Coronary artery (tissue), 2 donors: ENCODE results near the gene EXOC6B.

Experiments used
- DNase-seq: peaks from one replicate; pipeline ENCODE4 v3.0.0-alpha.2; 2017; ENCODE audit warnings: low spot score
- H3K27ac ChIP-seq, 2 donors: fragments of 200-600 bp; sonication (generic); one replicate each; pipeline ENCODE4 v1.5.1; 2016 to 2019
- H3K4me3 ChIP-seq: fragments of 200-600 bp; sonication (generic); 2 replicates; pipeline ENCODE4 v1.5.1; 2016; ENCODE audit warnings: mild to moderate bottlenecking, moderate library complexity
- TF ChIP-seq, protein P1 (sequence below): fragments of 200-600 bp; sonication (generic); IDR thresholded peaks from one replicate; pipeline ENCODE4 v1.5.1; 2019; ENCODE audit warnings: antibody characterized with exemption

EXOC6B gene

DNA sequence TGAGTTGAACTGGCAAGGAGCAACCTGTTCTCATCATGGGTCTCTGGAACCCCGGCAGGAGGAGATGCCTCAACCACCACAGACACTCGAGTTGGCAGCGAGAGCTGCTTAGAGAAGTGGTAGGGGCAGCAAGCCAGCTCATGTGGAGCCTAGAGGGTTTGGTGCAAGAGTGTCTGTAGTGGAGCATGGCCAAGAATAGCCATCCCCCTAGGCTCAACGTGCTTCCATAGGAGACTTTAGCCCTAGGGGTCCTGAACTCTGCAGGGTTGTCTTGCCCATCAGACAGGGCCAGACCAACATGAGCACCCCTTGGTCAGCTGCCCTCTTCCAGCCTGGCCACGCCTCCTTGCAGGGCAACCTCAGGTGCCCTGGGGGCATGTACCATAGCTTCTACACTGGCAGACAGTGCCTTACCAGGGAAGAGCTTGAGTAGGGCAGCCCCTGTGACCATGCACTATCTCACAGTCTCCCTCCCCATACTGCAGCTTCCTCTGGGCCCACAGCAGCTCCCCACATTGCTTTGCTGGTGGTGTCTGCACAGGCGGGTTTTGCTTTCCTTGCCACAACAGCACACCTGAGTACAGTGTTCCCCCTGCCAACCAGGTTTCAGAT lies 187.1 kb downstream of the EXOC6B start:
- TF ChIP-seq, protein P1, sequence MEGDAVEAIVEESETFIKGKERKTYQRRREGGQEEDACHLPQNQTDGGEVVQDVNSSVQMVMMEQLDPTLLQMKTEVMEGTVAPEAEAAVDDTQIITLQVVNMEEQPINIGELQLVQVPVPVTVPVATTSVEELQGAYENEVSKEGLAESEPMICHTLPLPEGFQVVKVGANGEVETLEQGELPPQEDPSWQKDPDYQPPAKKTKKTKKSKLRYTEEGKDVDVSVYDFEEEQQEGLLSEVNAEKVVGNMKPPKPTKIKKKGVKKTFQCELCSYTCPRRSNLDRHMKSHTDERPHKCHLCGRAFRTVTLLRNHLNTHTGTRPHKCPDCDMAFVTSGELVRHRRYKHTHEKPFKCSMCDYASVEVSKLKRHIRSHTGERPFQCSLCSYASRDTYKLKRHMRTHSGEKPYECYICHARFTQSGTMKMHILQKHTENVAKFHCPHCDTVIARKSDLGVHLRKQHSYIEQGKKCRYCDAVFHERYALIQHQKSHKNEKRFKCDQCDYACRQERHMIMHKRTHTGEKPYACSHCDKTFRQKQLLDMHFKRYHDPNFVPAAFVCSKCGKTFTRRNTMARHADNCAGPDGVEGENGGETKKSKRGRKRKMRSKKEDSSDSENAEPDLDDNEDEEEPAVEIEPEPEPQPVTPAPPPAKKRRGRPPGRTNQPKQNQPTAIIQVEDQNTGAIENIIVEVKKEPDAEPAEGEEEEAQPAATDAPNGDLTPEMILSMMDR, result no peak
- no peak overlapping the region for H3K27ac ChIP-seq
- no peak overlapping the region for H3K4me3 ChIP-seq
- no peak for DNase-seq

DNA sequence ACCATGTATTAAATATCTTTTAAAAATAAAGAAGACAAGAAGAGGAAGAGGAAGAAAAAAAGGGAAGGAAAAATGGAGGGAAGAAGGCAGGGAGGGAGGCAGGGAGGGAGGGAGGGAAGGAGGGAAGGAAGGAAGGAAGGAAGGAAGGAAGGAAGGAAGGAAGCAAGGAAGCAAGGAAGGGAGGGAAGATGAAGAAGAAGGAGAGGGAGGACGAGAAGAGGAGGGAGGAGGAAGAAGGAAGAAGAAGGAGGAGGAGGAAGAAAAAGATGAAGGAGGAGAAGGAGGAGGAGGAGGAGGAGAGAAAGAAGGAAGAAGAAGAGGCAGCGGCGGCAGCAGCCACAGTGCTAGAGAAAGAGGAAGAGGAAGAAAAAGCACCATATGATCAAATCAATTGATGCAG lies 189.6 kb downstream of the EXOC6B start:
- Histone ChIP-seq H3K27ac (no peak overlapping the region), H3K4me3 (no peak overlapping the region)
- DNase-seq, result no peak
- TF ChIP-seq, protein P1, result no peak

DNA sequence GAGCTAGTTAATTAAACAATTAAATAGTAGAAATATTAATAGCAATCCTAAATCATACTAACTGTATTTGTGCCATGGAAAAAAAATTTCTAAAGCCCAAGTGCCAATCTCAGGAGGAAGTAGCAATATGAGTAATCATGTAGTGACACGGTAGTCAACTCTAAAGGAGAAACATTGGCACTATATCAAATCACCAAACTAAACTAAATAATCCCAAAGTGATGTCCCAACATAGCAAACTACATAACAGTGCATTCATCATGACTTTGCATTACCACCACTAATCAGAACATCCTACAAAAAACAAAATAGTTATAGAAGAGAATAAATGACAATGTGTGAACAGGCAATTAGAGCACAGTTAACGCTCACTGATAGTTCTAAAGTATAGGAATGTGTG lies 195.1 kb downstream of the EXOC6B start:
- Histone ChIP-seq H3K27ac (no peak overlapping the region), H3K4me3 (no peak overlapping the region)
- no peak for DNase-seq
- TF ChIP-seq, protein P1, result no peak

GRCh38 chr2:72629062-72629461 lies 196.8 kb downstream of the EXOC6B start:
- DNase-seq, result no peak
- no peak overlapping the region for H3K4me3 ChIP-seq
- no peak overlapping the region for H3K27ac ChIP-seq
- TF ChIP-seq, protein P1, result no peak

DNA sequence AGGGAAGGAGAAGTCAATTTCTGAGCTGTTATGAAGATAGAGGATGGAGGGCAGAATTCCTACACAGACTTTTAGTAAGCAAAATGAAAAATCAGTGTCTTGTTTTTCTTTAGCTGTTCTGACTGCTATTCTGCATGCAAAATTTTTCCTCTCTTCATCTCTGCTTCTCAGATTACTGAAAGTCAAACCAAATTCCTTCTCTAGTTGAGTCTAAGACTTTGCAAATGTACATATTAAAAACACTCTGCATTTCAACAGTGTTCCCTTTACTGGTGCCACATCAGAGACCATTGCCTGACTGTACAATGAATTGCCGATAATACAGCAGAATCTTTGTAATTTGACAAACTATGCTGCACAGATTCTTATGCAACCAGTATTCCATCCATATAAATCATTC lies 198.8 kb downstream of the EXOC6B start:
- no peak overlapping the region for H3K4me3 ChIP-seq
- TF ChIP-seq, protein P1, result no peak
- no peak for DNase-seq
- no peak overlapping the region for H3K27ac ChIP-seq

DNA sequence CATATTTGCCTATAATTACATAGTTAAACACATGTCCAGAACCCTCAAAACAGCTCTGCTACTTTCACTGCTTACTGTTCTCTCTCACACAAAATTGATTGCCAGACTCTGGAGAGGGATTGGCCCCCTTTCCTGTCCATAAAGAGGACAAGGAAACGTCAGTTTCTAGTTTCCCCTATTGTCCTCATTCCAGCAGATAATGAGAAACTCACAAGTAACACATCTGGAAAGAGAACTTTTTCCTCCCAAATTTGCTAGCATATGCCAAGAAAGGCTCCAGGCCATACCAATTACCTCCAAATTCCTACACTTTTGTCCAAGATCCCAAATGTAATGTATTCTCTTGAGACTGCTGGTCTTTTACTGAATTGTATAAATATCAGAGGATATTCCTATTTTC lies 200.5 kb downstream of the EXOC6B start:
- no peak overlapping the region for H3K27ac ChIP-seq
- DNase-seq, result no peak
- H3K4me3 ChIP-seq, result no peak overlapping the region
- TF ChIP-seq, protein P1, result no peak

GRCh38 chr2:72623481-72623880 lies 202.4 kb downstream of the EXOC6B start:
- no peak for DNase-seq
- Histone ChIP-seq H3K27ac (no peak overlapping the region), H3K4me3 (no peak overlapping the region)
- TF ChIP-seq, protein P1, result no peak
